SW 1271 (cell line): ENCODE measurements around the gene CDK7.
"Not testable (repeated sequence)": the region's sequence is repeated elsewhere in the genome, so short reads cannot be mapped to it uniquely, and the experiment has no call there.

ENCODE experiments used
- DNase-seq, 2 experiments: peaks; one replicate each; lab custom pipeline; 2025; lab: John Stamatoyannopoulos, UW

Gene CDK7

GRCh38 chr5:69236733-69237132, 2.0 kb downstream of the CDK7 start:
- not testable (repeated sequence) for DNase-seq

GRCh38 chr5:69237877-69238276, 3.2 kb downstream of the CDK7 start:
- no peak for DNase-seq

- peak; percentile 92 for DNase-seq
Observed at GRCh38 chr5:69238760-69239251, 4.1 kb downstream of the CDK7 start.

GRCh38 chr5:69242215-69242927, 7.7 kb downstream of the CDK7 start:
- DNase-seq, result no peak

- DNase-seq, result no peak
Observed at GRCh38 chr5:69245031-69245430, 10.3 kb downstream of the CDK7 start.

- DNase-seq, result no peak
Observed at GRCh38 chr5:69248019-69248418, 13.3 kb downstream of the CDK7 start.

- DNase-seq, result no peak
Observed at GRCh38 chr5:69250593-69250992, 15.9 kb downstream of the CDK7 start.

- no peak for DNase-seq
Observed at GRCh38 chr5:69252437-69252836, 17.8 kb downstream of the CDK7 start.

- peak in 1 of 2 experiments; percentile 28 for DNase-seq
Observed at GRCh38 chr5:69255940-69256339, 21.3 kb downstream of the CDK7 start.

GRCh38 chr5:69257577-69257976, 22.9 kb downstream of the CDK7 start:
- no peak for DNase-seq

GRCh38 chr5:69261034-69261433, 26.3 kb downstream of the CDK7 start:
- DNase-seq, result no peak

- peak in 1 of 2 experiments; percentile 17 for DNase-seq
Observed at GRCh38 chr5:69265931-69266330, 31.2 kb downstream of the CDK7 start.

- DNase-seq, result no peak
Observed at GRCh38 chr5:69268899-69269298, 34.2 kb downstream of the CDK7 start.

- no peak for DNase-seq
Observed at GRCh38 chr5:69270840-69271239, 36.2 kb downstream of the CDK7 start.

GRCh38 chr5:69271376-69271775, 36.7 kb downstream of the CDK7 start:
- peak in 1 of 2 experiments; percentile 49 for DNase-seq

GRCh38 chr5:69275563-69275962, 40.9 kb downstream of the CDK7 start:
- no peak for DNase-seq

- peak; percentile 44 to 57 for DNase-seq
Observed at GRCh38 chr5:69276422-69277174, 41.9 kb downstream of the CDK7 start.

GRCh38 chr5:69279517-69279916, 44.8 kb downstream of the CDK7 start:
- DNase-seq, result no peak

GRCh38 chr5:69281114-69281513, 46.4 kb downstream of the CDK7 start:
- DNase-seq, result no peak

GRCh38 chr5:69284203-69284602, 49.5 kb downstream of the CDK7 start:
- DNase-seq, result no peak

- no peak for DNase-seq
Observed at GRCh38 chr5:69285448-69286116, 50.9 kb downstream of the CDK7 start.

- no peak for DNase-seq
Observed at GRCh38 chr5:69288069-69288468, 53.4 kb downstream of the CDK7 start.

- DNase-seq, result no peak
Observed at GRCh38 chr5:69288688-69289087, 54.0 kb downstream of the CDK7 start.
